ENCODE measurements around the gene SURF1.
"Not testable (repeated sequence)": the region's sequence is repeated elsewhere in the genome, so short reads cannot be mapped to it uniquely, and the experiment has no call there.

The SURF1 gene

DNA sequence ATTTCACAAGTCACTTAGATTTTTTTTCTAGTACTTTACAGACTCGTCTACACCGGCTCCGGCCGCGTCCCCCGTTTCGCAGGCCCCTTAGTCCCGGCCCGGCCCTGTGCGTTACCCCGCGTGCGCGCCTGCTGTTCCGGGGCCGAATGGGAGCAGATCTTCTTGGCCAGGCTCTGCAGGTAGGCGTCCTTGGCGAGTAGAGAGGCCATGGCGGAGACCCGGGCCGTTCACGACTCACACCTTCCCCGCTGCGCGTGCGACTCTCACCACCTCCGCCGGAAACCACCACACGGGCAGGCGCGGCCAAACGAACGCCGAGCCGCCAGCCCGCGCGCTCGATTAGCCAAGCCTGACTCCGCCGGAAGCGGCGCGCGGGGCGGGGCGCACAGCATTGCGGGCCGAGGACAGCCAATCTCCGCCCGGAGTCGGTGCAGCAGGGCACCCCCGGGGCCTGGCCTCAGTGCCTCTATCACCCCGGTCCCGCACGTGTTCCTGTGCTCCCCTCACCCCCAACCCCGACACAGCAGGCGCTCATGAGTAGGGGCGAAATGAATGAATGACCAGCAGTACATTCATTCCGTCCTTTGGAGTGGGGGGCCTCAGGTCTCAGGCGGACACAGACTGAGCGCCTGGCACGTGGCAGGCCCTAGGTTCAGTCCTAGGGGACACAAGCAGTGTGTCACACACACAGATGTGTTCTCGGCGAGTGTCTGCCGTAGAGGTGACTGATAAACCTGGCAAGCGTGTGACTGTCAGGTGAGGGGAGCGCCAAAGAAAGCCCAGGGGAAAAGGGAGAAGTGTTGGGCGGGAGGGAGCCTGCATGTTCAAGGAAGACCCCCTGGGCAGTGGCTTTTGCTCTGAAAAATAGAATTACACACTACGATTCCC lies 20.1 kb downstream of the SURF1 start, which contains the start of gene SURF6:
Gene SURF6 (minus strand): TSS at position 265 of the 888 bp plus-strand sequence. CDS start 56 bp downstream, at position 209.
- peak; percentile 96 for DNase-seq (ENCODE audit: low read depth)
- H3K4me3 ChIP-seq (ENCODE audit: low read length): peak within 1 kb of the TSS; percentile 83
- TF ChIP-seq, protein P1, sequence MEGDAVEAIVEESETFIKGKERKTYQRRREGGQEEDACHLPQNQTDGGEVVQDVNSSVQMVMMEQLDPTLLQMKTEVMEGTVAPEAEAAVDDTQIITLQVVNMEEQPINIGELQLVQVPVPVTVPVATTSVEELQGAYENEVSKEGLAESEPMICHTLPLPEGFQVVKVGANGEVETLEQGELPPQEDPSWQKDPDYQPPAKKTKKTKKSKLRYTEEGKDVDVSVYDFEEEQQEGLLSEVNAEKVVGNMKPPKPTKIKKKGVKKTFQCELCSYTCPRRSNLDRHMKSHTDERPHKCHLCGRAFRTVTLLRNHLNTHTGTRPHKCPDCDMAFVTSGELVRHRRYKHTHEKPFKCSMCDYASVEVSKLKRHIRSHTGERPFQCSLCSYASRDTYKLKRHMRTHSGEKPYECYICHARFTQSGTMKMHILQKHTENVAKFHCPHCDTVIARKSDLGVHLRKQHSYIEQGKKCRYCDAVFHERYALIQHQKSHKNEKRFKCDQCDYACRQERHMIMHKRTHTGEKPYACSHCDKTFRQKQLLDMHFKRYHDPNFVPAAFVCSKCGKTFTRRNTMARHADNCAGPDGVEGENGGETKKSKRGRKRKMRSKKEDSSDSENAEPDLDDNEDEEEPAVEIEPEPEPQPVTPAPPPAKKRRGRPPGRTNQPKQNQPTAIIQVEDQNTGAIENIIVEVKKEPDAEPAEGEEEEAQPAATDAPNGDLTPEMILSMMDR (IDR thresholded peaks at IDR 0.05; ENCODE audit: insufficient read depth, low read depth, low read length, missing control alignments): no peak

DNA sequence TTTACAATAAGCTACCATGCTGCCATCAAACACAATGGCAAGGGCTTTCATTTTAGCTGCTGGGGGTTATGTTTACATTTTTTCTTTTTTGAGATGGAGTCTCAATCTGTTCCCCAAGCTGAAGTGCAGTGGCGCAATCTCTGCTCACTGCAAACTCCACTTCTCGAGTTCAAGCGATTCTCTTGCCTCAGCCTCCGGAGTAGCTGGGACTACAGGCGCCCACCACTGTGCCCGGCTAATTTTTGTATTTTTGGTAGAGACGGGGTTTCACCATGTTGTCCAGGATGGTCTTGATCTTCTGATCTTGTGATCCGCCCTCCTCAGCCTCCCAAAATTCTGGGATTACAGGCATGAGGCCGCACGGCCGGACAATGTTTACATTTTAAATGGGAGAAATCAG lies 21.4 kb downstream of the SURF1 start:
- peak overlapping the region; percentile 83 for H3K4me3 ChIP-seq (ENCODE audit: low read length)
- not testable (repeated sequence) for DNase-seq (ENCODE audit: low read depth)

DNA sequence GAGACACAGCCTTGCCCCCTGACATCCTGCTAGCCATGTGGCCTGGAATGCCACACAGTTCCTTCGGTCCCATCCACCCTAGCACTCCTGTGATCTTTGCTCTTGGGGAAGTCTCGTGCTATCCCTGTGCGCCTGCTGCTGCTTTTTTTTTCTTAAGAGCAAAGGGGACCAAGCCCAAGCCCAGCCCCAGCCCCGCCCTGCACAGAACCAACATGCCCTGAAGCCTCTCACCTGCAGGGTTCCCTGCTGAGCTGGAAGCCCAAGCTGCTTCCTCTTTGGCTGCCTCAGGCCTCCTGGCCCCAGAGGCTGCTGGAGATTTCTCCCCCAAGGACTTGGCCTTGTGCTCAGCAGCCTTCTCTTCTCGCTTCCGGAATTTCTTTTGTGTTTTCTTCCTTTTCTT lies 22.1 kb downstream of the SURF1 start:
- TF ChIP-seq, protein P1 (IDR thresholded peaks at IDR 0.05; ENCODE audit: insufficient read depth, low read depth, low read length, missing control alignments): no peak
- DNase-seq (ENCODE audit: low read depth): peak; percentile 22
- H3K4me3 ChIP-seq (ENCODE audit: low read length): no peak overlapping the region

DNA sequence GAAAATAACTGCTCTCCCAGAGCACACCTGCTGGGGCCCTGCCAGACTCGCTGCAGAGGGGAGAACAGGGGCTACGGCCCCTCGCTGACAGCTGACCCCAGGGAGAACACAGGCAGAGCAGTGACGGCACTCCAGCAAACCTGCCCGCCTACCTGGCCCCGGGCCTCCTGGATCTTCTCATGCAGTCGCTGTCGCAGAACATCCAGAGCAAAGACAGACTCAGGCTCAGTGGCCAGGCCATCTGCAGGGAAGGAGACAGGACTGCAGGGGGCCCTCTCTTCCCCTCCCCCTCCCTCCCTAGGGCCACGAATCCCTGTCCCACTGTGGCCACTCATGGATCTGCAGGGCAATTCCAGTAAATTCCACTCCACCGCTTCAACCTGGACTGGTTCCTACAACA lies 22.7 kb downstream of the SURF1 start:
- H3K4me3 ChIP-seq (ENCODE audit: low read length): no peak overlapping the region
- DNase-seq (ENCODE audit: low read depth): no peak
- TF ChIP-seq, protein P1 (IDR thresholded peaks at IDR 0.05; ENCODE audit: insufficient read depth, low read depth, low read length, missing control alignments): no peak

DNA sequence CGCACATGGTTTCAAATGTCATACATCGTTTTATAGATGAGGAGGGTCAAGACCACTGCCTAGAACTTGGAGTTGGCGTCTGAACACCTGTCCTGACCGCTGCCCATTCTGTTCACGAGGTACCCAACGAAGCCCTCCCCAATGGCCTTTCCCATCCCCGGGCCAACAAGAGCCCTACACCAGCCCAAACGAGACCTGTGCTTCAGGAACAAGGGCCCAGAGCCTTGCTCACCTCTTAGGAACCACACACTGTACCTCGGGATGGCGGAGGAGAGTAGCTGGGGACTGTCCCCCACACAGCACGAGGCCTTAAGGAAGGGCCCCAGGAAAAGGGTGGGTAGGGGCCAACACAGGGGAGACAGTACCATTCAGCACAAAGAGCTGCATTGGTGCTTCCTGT lies 23.3 kb downstream of the SURF1 start:
- TF ChIP-seq, protein P1 (IDR thresholded peaks at IDR 0.05; ENCODE audit: insufficient read depth, low read depth, low read length, missing control alignments): no peak
- H3K4me3 ChIP-seq (ENCODE audit: low read length): no peak overlapping the region
- no peak for DNase-seq (ENCODE audit: low read depth)

DNA sequence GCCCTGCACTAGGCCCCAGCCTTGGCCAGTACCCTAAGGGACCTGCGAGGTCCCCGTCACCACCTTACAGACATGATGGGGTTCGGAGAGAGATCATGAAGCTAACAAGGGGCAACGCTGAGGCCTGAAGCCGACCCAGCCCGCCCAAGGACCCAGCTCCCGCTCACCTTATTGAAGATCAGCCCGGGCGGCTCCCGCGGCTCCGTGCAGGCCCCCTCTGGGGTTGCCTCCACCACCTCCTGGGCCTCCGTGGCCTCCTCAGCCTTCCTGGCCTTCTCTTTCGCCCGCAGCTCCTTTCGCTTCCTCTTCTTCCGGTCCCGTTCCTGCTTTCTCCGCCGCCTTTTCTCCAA lies 23.9 kb downstream of the SURF1 start:
- TF ChIP-seq, protein P1 (IDR thresholded peaks at IDR 0.05; ENCODE audit: insufficient read depth, low read depth, low read length, missing control alignments): no peak
- DNase-seq (ENCODE audit: low read depth): no peak
- H3K4me3 ChIP-seq (ENCODE audit: low read length): no peak overlapping the region

DNA sequence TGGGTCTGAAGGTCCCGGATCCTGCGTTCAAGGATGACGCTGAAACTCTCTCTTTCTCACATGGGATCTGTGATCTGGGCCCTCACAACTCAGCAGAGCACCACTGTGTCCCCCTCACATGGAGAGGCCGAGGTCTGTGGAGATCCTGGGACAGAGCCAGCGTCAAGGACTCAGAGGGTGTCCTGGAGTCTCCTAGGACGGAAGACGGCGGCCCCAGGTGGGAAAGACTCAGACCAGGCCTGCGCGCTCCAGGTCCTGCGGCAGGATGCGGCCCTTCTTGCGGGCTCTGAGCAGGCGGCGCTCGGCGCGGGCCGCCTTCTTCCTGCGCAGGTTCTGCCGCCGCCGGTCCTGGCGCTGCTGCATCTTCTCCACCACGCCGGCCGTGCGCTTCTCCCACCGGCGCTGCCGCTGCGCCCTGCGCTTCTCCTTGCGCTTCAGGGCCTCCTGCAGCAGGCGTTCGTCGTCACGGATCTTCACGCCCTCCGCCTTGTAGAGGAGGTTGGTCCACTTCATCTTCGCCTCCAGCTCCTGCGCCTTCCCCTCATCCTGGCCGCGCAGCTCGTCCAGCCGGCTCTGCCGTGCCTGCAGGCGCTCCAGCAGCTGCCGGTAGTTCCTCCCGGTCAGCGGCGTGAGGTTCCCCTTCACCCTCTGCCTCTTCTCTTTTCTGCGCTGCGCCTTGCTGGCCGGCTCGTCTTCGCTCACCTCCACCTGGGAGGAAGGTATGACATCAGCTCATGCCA lies 24.5 kb downstream of the SURF1 start:
- DNase-seq (ENCODE audit: low read depth): no peak
- no peak overlapping the region for H3K4me3 ChIP-seq (ENCODE audit: low read length)
- TF ChIP-seq, protein P1 (IDR thresholded peaks at IDR 0.05; ENCODE audit: insufficient read depth, low read depth, low read length, missing control alignments): no peak

Data from epithelial cell of esophagus (primary cell).